OCI-LY7 (cell line): ENCODE data around the gene HSPB2. TPM values are rescaled to one million over a fixed set of nuclear protein-coding genes. Genes with fewer than 3 reads are reported as not detected.

ENCODE experiments used
- BruUV-seq: library from RNA; stranded (reverse); fragments of 400-500 nt; replicated peaks from 2 replicates; lab custom pipeline; 2021; lab: Mats Ljungman, UMichigan
- CTCF ChIA-PET: fragments of 300-600 bp; sonication (Branson Sonifier 250); formaldehyde crosslinking; loops from one replicate; lab custom pipeline; 2022; ENCODE audit warnings: antibody characterized with exemption; ENCODE audit not compliant: unreplicated experiment; lab: Charles Lee
- POLR2A ChIA-PET: fragments of 300-600 bp; sonication (Branson Sonifier 250); formaldehyde crosslinking; loops from one replicate; lab custom pipeline; 2022; ENCODE audit warnings: antibody characterized with exemption; lab: Charles Lee
- DNase-seq: peaks from one replicate; pipeline ENCODE4 v3.0.0-alpha.2; 2015; ENCODE audit warnings: low spot score
- H2AFZ ChIP-seq: fragments of 200-600 bp; sonication (generic), shearing (Covaris generic); 2 replicates; pipeline ENCODE4 v1.6.1; 2014; ENCODE audit warnings: mild to moderate bottlenecking, antibody characterized with exemption, low read length, moderate library complexity
- H3K27ac ChIP-seq: fragments of 200-600 bp; sonication (generic); 2 replicates; pipeline ENCODE4 v1.5.1; 2014; ENCODE audit warnings: mixed run types, low read depth, mild to moderate bottlenecking, moderate library complexity, low read length, inconsistent platforms; ENCODE audit not compliant: poor library complexity, severe bottlenecking
- H3K36me3 ChIP-seq: fragments of 200-600 bp; sonication (generic); 2 replicates; pipeline ENCODE4 v1.6.1; 2014; ENCODE audit warnings: mild to moderate bottlenecking, antibody characterized with exemption, low read length, moderate library complexity, mixed read lengths; ENCODE audit not compliant: insufficient read depth
- H3K4me1 ChIP-seq: fragments of 200-600 bp; sonication (generic); 2 replicates; pipeline ENCODE4 v1.5.1; 2014; ENCODE audit warnings: mild to moderate bottlenecking, low read length; ENCODE audit not compliant: insufficient read depth, poor library complexity, severe bottlenecking
- H3K4me2 ChIP-seq: fragments of 200-600 bp; sonication (generic); 2 replicates; pipeline ENCODE4 v1.6.1; 2014; ENCODE audit warnings: mild to moderate bottlenecking, low read length
- H3K4me3 ChIP-seq: fragments of 200-600 bp; sonication (generic); 2 replicates; pipeline ENCODE4 v1.5.1; 2014; ENCODE audit warnings: mild to moderate bottlenecking, low read depth, low read length; ENCODE audit not compliant: poor library complexity, severe bottlenecking
- H3K79me2 ChIP-seq: fragments of 200-600 bp; sonication (generic); 2 replicates; pipeline ENCODE4 v1.6.1; 2016; ENCODE audit warnings: low read depth, mild to moderate bottlenecking, low read length, moderate library complexity, mixed read lengths; ENCODE audit not compliant: insufficient read depth
- H3K9me2 ChIP-seq: fragments of 200-600 bp; sonication (generic); 2 replicates; pipeline ENCODE4 v1.6.1; 2016; ENCODE audit warnings: mild to moderate bottlenecking, low read length, mixed read lengths; ENCODE audit not compliant: insufficient read depth
- H3K9me3 ChIP-seq: fragments of 200-600 bp; sonication (generic); 2 replicates; pipeline ENCODE4 v1.6.1; 2014; ENCODE audit warnings: mild to moderate bottlenecking, mixed run types, low read length, mixed read lengths
- H4K20me1 ChIP-seq: fragments of 200-600 bp; sonication (generic); 2 replicates; pipeline ENCODE4 v1.6.1; 2014; ENCODE audit warnings: mild to moderate bottlenecking, antibody characterized with exemption, low read length, moderate library complexity, mixed read lengths; ENCODE audit not compliant: insufficient read depth
- EZH2phosphoT487 ChIP-seq: fragments of 200-600 bp; sonication (generic); IDR thresholded peaks from 2 replicates; pipeline ENCODE4 v1.6.1; 2018; ENCODE audit warnings: low read depth, borderline replicate concordance, mild to moderate bottlenecking, mixed run types, antibody characterized with exemption, low read length, moderate library complexity, mixed read lengths
- intact Hi-C: fragments of 100-400 bp; cut with micrococcal nuclease; formaldehyde crosslinking; loops from one replicate; pipeline ENCODE4 v1.10.0; 2022; ENCODE audit not compliant: unreplicated experiment
- total RNA-seq, 2 experiments: library from RNA; depleted of rRNA in 1 of 2; stranded (reverse); fragments of >200 nt in 1 of 2; shearing (Covaris generic) in 1 of 2; gene quantifications; 2 replicates each; pipeline ENCODE4 v1.2.3, GENCODE V29; 2014 to 2022
- TF ChIP-seq, protein P1 (sequence below): fragments of 200-600 bp; sonication (generic); conservative IDR thresholded peaks from 2 replicates; pipeline ENCODE4 v1.5.1; 2014; ENCODE audit warnings: mild to moderate bottlenecking, antibody characterized with exemption, low read length, moderate library complexity, mixed read lengths

The HSPB2 gene
- total RNA-seq, 2 experiments from 2014 or later, result not detected

DNA sequence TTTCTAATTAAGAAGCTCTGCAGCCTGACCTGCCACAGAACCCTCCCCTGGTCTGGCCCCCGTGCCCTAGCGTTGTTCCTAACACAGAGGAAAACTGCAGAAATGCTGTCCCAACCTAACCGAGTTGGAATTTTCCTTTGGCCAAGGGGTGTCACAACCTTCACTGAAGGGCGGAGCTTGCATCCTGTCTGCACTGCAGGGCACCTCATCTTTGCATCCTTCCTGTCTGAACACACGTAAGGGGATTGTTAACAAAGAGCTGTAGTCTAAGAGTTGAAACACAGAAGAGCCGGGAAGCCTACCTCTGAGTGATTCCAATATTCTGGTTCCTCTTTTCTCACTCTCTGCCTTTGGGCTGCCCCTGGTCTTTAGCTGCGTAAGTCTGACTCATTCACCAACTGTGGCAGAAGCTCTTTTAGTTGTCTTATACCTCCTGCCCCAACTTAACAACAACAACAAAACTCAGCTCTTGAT lies 26.2 kb downstream of the HSPB2 start:
- Histone ChIP-seq H3K4me2 (peak overlapping the region; percentile 83), H3K79me2 (no peaks in the 10 kb centered on the region), H3K36me3 (no peaks in the 10 kb centered on the region), H3K4me3 (peak overlapping the region; percentile 70), H3K27ac (peak overlapping the region; percentile 39), H2AFZ (peak overlapping the region; percentile 98), H3K4me1 (peaks cover 42% of the 10 kb centered on the region), H3K9me2 (no peaks in the 10 kb centered on the region), H4K20me1 (no peaks in the 10 kb centered on the region), H3K9me3 (no peaks in the 10 kb centered on the region)
- no peak for TF ChIP-seq EZH2phosphoT487
- TF ChIP-seq, protein P1, sequence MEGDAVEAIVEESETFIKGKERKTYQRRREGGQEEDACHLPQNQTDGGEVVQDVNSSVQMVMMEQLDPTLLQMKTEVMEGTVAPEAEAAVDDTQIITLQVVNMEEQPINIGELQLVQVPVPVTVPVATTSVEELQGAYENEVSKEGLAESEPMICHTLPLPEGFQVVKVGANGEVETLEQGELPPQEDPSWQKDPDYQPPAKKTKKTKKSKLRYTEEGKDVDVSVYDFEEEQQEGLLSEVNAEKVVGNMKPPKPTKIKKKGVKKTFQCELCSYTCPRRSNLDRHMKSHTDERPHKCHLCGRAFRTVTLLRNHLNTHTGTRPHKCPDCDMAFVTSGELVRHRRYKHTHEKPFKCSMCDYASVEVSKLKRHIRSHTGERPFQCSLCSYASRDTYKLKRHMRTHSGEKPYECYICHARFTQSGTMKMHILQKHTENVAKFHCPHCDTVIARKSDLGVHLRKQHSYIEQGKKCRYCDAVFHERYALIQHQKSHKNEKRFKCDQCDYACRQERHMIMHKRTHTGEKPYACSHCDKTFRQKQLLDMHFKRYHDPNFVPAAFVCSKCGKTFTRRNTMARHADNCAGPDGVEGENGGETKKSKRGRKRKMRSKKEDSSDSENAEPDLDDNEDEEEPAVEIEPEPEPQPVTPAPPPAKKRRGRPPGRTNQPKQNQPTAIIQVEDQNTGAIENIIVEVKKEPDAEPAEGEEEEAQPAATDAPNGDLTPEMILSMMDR, result no peak
- BruUV-seq, result no TSS peak
- DNase-seq, result peak; percentile 67
- POLR2A ChIA-PET, result interaction anchor here (0.6 to 6.4 kb wide), 17 partner anchors 9 to 242 kb away, joined by 3 to 54 read pairs (median 3); partner anchors contain the start of genes ALG9, DLAT and NKAPD1
- CTCF ChIA-PET, result interaction anchor here (2.9 to 3.6 kb wide), 2 partner anchors 12 to 43 kb away, joined by 12 read pairs; no protein-coding TSS in a partner anchor
- intact Hi-C loops, result loop anchor here (5.0 kb wide), 1 partner anchor 149 kb away; the partner anchor contains the start of genes SDHD and TIMM8B

DNA sequence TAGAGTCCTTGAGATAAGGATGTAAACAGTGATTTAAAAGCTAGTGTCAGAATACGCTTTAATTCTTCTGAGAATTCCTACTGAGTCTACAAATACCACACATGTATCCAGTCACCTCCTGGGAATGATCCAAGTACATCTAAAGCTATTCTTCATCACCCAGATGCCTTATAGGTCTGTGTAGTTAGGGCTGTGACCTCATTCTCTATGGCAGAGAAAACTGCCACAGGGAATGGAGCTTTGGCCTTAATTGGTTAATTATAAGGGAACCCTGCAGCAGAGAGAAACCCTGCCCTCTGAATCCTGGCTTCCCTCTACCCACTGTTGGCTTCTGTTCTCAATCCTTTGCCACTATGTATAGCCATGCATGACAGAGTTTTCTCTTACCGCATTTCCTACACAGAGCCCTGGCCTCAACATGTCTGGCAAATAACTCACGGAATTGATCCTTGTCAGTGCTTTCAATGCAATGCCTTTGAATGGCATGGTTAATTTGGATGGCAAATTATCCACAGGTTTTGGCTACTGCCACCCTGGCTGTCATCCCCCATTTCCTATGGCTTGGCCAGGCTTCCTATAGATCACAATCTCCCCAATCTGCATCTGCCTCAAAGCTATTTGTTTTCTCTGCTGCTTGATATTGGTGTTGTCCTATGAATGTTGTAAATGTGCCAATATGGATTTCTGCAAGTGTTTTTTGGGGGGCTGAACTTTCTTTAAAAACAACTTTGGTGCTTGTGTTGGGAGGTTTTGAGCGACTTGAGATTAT lies 27.5 kb downstream of the HSPB2 start:
- TF ChIP-seq, protein P1, result no peak
- TF ChIP-seq EZH2phosphoT487, result no peak
- no peak overlapping the region for H2AFZ ChIP-seq
- no peaks in the 10 kb centered on the region for H3K36me3 ChIP-seq
- H3K9me2 ChIP-seq, result no peaks in the 10 kb centered on the region
- no peak overlapping the region for H3K27ac ChIP-seq
- ChIA-PET CTCF (interaction anchor here (2.9 to 3.6 kb wide), 2 partner anchors 14 to 42 kb away, joined by 12 read pairs; no protein-coding TSS in a partner anchor), POLR2A (interaction anchor here (0.6 to 6.4 kb wide), 8 partner anchors 9 to 244 kb away, joined by 3 to 54 read pairs (median 3); no protein-coding TSS in a partner anchor)
- no peaks in the 10 kb centered on the region for H4K20me1 ChIP-seq
- H3K4me3 ChIP-seq, result no peak overlapping the region
- intact Hi-C loops, result loop anchor here (5.0 kb wide), 1 partner anchor 147 kb away; the partner anchor contains the start of genes SDHD and TIMM8B
- no peaks in the 10 kb centered on the region for H3K79me2 ChIP-seq
- H3K4me2 ChIP-seq, result no peak overlapping the region
- no peak for DNase-seq
- peaks cover 39% of the 10 kb centered on the region for H3K4me1 ChIP-seq
- H3K9me3 ChIP-seq, result no peaks in the 10 kb centered on the region
- no TSS peak for BruUV-seq
